Endodermal cell (in vitro differentiated cells): Measurements from ENCODE around the gene VPS13D. TPM values are rescaled to one million over a fixed set of nuclear protein-coding genes. Genes with fewer than 3 reads are reported as not detected.

Source experiments
- DNase-seq: peaks from one replicate; pipeline ENCODE4 v3.0.0-alpha.2; 2017
- H3K27ac ChIP-seq: 2 replicates; pipeline ENCODE4 v1.5.1; 2013; ENCODE audit warnings: mild to moderate bottlenecking, low read depth, low read length, moderate library complexity
- H3K27me3 ChIP-seq: 2 replicates; pipeline ENCODE4 v1.6.1; 2013; ENCODE audit warnings: mild to moderate bottlenecking, low read length, moderate library complexity; ENCODE audit not compliant: insufficient read depth, control insufficient read depth, poor library complexity, severe bottlenecking
- H3K36me3 ChIP-seq: 2 replicates; pipeline ENCODE4 v1.7.0; 2013; ENCODE audit warnings: mild to moderate bottlenecking, low read length, moderate library complexity; ENCODE audit not compliant: control insufficient read depth, insufficient read depth
- H3K4me1 ChIP-seq: one replicate; pipeline ENCODE4 v1.7.0; 2013; ENCODE audit warnings: low read length; ENCODE audit not compliant: control insufficient read depth, insufficient read depth
- H3K4me3 ChIP-seq: 2 replicates; pipeline ENCODE4 v1.5.1; 2013; ENCODE audit warnings: mild to moderate bottlenecking, low read length, moderate library complexity
- H3K9ac ChIP-seq: 2 replicates; pipeline ENCODE4 v1.6.1; 2013; ENCODE audit warnings: mild to moderate bottlenecking, low read length, moderate library complexity; ENCODE audit not compliant: poor library complexity, severe bottlenecking; ENCODE audit errors: extremely low read depth
- H3K9me3 ChIP-seq: 2 replicates; pipeline ENCODE4 v1.6.1; 2013; ENCODE audit warnings: mild to moderate bottlenecking, low read length, moderate library complexity; ENCODE audit not compliant: control insufficient read depth
- H3K27ac Mint-ChIP-seq: 2 replicates; pipeline ENCODE4 v1.8.0; 2020; ENCODE audit warnings: mixed read lengths
- H3K27me3 Mint-ChIP-seq: 2 replicates; pipeline ENCODE4 v1.8.0; 2021; ENCODE audit warnings: mild to moderate bottlenecking, mixed read lengths; ENCODE audit not compliant: insufficient read depth
- H3K36me3 Mint-ChIP-seq: 2 replicates; pipeline ENCODE4 v1.8.0; 2020; ENCODE audit warnings: low read depth, mixed read lengths
- H3K4me1 Mint-ChIP-seq: 2 replicates; pipeline ENCODE4 v1.8.0; 2020; ENCODE audit warnings: mixed read lengths
- H3K4me3 Mint-ChIP-seq: 2 replicates; pipeline ENCODE4 v1.8.0; 2020; ENCODE audit warnings: mild to moderate bottlenecking, moderate library complexity, mixed read lengths
- H3K9me3 Mint-ChIP-seq: 2 replicates; pipeline ENCODE4 v1.8.0; 2020; ENCODE audit warnings: mild to moderate bottlenecking, mixed read lengths
- WGBS, 2 experiments: methylation state at CpG; one replicate each; pipeline versions ENCODE4 v1.1.5 to v1.1.7; 2013; ENCODE audit warnings: missing lambda C conversion rate in 2 of 2, mixed read lengths in 1 of 2; ENCODE audit not compliant: insufficient coverage in 1 of 2, insufficient read length in 1 of 2; 5-methylcytosine and 5-hydroxymethylcytosine counted together
- total RNA-seq, 2 donors: library from RNA; stranded (reverse); fragmentation: NEBNext Ultra II Directional in 1 of 2; extraction: Animal tissue kit (Norgen Biotek cat#: 25700) in 1 of 2; gene quantifications; 2 replicates in 1 of 2; 3 replicates in 1 of 2; pipeline ENCODE4 v1.2.1, GENCODE V29; 2021
- TF ChIP-seq, protein P1 (sequence below): fragments of 200-600 bp; sonication (generic); conservative IDR thresholded peaks from 2 replicates; pipeline ENCODE4 v1.5.0; 2021; ENCODE audit warnings: antibody characterized with exemption, mild to moderate bottlenecking

VPS13D gene
- total RNA-seq, 2 donors from 2014 or later: 32.5 to 36.7 TPM

DNA sequence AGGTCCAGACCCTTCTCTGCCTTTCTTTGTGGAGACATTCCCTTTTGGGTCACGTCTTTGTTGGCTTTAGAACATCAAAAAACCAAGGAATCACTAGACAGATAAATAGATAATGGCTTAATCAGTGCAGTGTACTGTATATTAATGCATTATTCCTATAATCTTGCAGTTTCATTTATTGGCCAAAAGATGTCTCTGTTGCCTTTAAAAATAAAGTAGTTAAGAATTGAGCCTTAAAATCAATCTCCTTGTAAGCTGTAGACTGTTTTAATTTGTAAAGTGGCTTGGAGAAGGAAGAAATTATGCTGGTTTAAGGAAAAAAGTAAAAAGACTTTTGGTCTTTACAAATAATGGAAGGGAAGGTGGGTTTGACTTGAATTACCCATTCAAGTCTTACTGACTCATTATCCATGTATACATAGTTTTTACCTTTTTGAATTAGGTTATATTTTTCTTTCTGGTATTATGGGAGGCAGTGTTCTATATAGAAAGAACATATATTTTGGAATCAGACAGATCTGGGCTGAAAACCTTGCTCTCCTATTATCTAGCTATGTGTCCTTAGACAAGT lies 84.6 kb downstream of the VPS13D start:
- no peak overlapping the region for H3K27ac Mint-ChIP-seq
- no peaks in the 10 kb centered on the region for H3K9me3 Mint-ChIP-seq
- Histone ChIP-seq H3K4me1 (no peaks in the 10 kb centered on the region), H3K9ac (no peak overlapping the region), H3K36me3 (peaks cover 54% of the 10 kb centered on the region), H3K27me3 (no peaks in the 10 kb centered on the region), H3K9me3 (no peaks in the 10 kb centered on the region), H3K4me3 (no peak overlapping the region), H3K27ac (no peak overlapping the region)
- TF ChIP-seq, protein P1, sequence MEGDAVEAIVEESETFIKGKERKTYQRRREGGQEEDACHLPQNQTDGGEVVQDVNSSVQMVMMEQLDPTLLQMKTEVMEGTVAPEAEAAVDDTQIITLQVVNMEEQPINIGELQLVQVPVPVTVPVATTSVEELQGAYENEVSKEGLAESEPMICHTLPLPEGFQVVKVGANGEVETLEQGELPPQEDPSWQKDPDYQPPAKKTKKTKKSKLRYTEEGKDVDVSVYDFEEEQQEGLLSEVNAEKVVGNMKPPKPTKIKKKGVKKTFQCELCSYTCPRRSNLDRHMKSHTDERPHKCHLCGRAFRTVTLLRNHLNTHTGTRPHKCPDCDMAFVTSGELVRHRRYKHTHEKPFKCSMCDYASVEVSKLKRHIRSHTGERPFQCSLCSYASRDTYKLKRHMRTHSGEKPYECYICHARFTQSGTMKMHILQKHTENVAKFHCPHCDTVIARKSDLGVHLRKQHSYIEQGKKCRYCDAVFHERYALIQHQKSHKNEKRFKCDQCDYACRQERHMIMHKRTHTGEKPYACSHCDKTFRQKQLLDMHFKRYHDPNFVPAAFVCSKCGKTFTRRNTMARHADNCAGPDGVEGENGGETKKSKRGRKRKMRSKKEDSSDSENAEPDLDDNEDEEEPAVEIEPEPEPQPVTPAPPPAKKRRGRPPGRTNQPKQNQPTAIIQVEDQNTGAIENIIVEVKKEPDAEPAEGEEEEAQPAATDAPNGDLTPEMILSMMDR: peak; percentile 64
- no peaks in the 10 kb centered on the region for H3K27me3 Mint-ChIP-seq
- WGBS, 2 experiments: 67% methylated on average over 1 of the region's 1 CpG; no CpG with 5 or more reads in 1 of the 2 experiments
- peaks cover 47% of the 10 kb centered on the region for H3K36me3 Mint-ChIP-seq
- no peak overlapping the region for H3K4me3 Mint-ChIP-seq
- H3K4me1 Mint-ChIP-seq: no peaks in the 10 kb centered on the region
- no peak for DNase-seq

- WGBS, 2 experiments: 91 to 100% methylated on average over 1 to 2 of the region's 2 CpGs
- TF ChIP-seq, protein P1: no peak
- H3K4me1 ChIP-seq: no peaks in the 10 kb centered on the region
- no peak overlapping the region for H3K9ac ChIP-seq
- Mint-ChIP-seq H3K27me3 (no peaks in the 10 kb centered on the region), H3K9me3 (no peaks in the 10 kb centered on the region), H3K4me3 (no peak overlapping the region), H3K36me3 (peaks cover 47% of the 10 kb centered on the region), H3K27ac (no peak overlapping the region), H3K4me1 (no peaks in the 10 kb centered on the region)
- no peaks in the 10 kb centered on the region for H3K27me3 ChIP-seq
- peaks cover 57% of the 10 kb centered on the region for H3K36me3 ChIP-seq
- no peaks in the 10 kb centered on the region for H3K9me3 ChIP-seq
- DNase-seq: no peak
- H3K27ac ChIP-seq: no peak overlapping the region
- H3K4me3 ChIP-seq: no peak overlapping the region
Measured at GRCh38 chr1:12315146-12315545, 85.3 kb downstream of the VPS13D start.

GRCh38 chr1:12316331-12316730 lies 86.5 kb downstream of the VPS13D start:
- peaks cover 40% of the 10 kb centered on the region for H3K36me3 Mint-ChIP-seq
- H3K27me3 Mint-ChIP-seq: no peaks in the 10 kb centered on the region
- Histone ChIP-seq H3K27me3 (no peaks in the 10 kb centered on the region), H3K9me3 (no peaks in the 10 kb centered on the region), H3K9ac (no peak overlapping the region), H3K4me1 (no peaks in the 10 kb centered on the region), H3K27ac (no peak overlapping the region), H3K36me3 (peaks cover 52% of the 10 kb centered on the region), H3K4me3 (no peak overlapping the region)
- H3K4me1 Mint-ChIP-seq: no peaks in the 10 kb centered on the region
- no peak overlapping the region for H3K27ac Mint-ChIP-seq
- TF ChIP-seq, protein P1: no peak
- 84 to 94% methylated on average over 2 of the region's 2 CpGs for WGBS, 2 experiments
- DNase-seq: no peak
- no peaks in the 10 kb centered on the region for H3K9me3 Mint-ChIP-seq
- H3K4me3 Mint-ChIP-seq: no peak overlapping the region
